HG02970 (cell line): ENCODE results near the gene VDAC1.
"Not testable (repeated sequence)": the region's sequence is repeated elsewhere in the genome, so short reads cannot be mapped to it uniquely, and the experiment has no call there.

Experiments
- ATAC-seq: cut with Tn5 transposase; IDR thresholded peaks from one replicate; pipeline ENCODE4 v1.9.1; 2021; ENCODE audit warnings: mild to moderate bottlenecking, moderate library complexity, moderate number of reproducible peaks; ENCODE audit not compliant: unreplicated experiment, low FRiP score

VDAC1 gene

DNA sequence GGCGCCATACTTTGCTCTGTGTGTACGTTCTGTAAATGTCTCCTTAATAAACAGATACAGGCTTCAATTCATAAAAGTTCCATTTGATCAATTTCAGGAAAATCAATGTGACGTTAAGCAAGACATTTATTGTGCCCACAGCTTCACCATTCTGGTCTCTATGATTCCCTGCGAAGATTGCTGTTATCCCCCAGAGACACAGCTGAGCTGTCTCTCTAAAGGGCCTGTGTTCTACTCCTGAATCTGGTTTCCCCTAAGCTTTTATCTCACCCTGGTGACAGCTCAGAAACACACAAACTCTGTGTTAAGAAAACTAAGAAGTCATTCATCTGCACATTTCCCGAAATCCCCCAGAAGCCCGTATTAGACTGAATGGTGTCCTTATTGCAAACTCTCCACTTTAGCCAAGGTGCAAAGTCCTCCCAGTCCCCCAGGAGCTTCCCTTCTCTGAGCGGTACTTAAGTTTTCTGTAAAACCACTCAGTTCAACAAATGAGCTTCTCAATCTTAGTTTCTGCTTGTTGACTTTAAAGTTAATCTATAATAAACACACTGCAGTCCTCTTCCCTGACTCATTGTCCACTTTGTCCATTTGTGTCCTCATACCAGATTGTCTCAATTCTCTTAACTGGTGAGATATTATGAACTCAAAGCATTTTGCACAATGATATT lies 35.0 kb downstream of the VDAC1 start:
- ATAC-seq = no peak

GRCh38 chr5:133968204-133968980 lies 36.4 kb downstream of the VDAC1 start, which contains the start of gene C5orf15:
Gene C5orf15 (minus strand): TSS chr5:133968625. CDS start chr5:133968584, 41 bp downstream.
- ATAC-seq = peak; percentile 93

- peak; percentile 13 for ATAC-seq
Observed at GRCh38 chr5:133967698-133968203, 37.0 kb downstream of the VDAC1 start.

GRCh38 chr5:133967124-133967523 lies 37.7 kb downstream of the VDAC1 start:
- no peak for ATAC-seq

DNA sequence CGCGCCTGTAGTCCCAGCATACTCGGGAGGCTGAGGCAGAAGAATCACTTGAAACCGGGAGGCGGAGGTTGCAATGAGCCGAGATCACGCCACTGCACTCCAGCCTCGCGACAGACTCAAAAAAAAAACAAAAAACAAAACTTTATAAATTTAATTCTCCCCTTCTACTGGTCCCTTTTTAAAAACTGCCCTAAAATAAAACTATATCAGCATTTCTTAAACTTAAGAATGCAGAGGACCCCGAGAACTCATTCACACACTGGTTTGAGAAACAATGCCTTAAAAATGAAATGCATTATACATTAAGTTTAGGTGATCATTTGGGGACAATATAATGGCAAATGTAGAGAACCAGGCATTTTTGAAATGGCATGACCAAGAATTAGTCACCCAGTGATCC lies 38.7 kb downstream of the VDAC1 start:
- no peak for ATAC-seq

DNA sequence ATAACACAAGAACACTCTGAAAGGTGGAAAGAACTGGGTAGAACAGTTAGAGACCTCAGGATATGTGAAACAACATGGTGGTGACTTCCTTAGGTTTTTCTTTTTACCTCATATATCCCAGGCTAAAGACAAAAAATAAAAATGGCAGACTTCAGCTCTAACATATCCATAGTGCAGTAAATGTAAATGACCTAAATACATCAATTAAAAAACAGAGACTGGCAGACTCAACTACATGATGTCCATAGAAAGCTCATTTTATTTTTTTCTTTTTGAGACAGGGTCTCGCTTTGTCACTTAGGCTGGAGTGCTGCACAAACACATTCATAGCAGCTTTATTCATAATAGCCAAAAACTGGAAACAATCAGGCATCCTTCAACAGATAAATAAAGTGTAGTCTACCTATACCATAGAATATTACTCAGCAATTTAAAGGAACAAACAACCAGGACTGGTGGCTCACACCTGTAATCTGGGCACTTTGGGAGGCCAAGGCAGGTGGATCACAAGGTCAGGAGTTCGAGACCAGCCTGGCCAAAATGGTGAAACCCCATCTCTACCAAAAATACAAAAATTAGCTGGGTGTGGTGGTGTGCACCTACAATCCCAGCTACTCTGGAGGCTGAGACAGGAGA lies 41.2 kb downstream of the VDAC1 start:
- ATAC-seq = no peak

- no peak for ATAC-seq
Observed at GRCh38 chr5:133962801-133963476, 41.8 kb downstream of the VDAC1 start.

- ATAC-seq = no peak
Observed at GRCh38 chr5:133962131-133962530, 42.6 kb downstream of the VDAC1 start.

DNA sequence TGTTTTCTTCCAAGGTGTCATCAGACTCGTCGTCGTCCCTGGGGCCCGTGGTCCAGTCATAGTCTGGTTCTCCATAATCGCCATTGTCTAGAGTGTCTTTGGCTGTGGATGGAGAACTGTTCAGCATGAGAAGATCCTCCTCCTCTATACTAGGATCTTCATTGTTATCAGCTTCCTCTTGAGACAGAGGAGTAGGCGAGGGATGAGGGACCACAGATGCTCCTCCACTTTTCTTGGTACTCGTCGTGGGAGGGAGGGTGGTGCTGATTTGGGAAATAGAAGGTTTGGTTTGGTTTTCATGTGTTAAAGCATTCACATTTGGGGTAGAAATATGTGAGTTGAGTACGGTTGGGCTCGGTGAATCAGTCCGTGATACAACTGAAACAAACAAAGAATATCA lies 45.1 kb downstream of the VDAC1 start:
- ATAC-seq = no peak

DNA sequence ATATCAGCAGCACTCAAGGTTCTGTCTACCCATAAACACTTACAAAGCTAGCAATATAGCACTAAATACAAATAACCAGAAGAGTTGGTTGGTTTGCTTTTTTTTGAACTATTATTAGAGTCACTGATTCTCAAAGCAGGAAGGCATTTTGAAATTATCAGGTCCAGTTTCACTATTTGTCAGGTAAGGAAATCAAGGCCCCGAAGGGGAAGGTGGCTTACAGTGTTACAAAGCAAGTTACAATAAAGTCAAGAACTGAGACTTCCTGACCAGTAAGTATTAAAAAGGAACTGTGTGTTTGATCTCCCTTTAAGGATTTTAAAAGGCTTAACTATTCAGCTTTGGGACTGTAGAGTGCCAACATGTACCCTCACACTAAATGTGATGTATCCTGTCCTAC lies 47.2 kb downstream of the VDAC1 start:
- no peak for ATAC-seq

DNA sequence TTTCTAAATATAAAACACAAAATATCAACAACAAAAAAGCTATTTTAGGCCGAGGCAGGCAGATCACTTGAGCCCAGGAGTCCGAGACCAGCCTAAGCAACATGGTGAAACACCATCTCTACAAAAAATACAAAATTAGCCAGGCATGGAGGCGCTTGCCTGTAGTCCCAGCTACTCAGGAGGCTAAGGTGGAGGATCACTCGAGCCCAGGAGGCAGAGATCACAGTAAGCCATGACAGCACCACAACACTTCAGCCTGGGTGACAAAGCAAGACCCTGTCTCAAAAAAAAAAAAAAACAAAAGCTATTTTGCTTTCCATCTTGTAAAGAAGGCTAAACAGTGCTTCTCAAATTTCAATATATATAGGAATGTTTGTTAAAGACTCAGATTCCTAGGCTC lies 47.7 kb downstream of the VDAC1 start:
- ATAC-seq = no peak

- not testable (repeated sequence) for ATAC-seq
Observed at GRCh38 chr5:133956196-133956595, 48.6 kb downstream of the VDAC1 start.

DNA sequence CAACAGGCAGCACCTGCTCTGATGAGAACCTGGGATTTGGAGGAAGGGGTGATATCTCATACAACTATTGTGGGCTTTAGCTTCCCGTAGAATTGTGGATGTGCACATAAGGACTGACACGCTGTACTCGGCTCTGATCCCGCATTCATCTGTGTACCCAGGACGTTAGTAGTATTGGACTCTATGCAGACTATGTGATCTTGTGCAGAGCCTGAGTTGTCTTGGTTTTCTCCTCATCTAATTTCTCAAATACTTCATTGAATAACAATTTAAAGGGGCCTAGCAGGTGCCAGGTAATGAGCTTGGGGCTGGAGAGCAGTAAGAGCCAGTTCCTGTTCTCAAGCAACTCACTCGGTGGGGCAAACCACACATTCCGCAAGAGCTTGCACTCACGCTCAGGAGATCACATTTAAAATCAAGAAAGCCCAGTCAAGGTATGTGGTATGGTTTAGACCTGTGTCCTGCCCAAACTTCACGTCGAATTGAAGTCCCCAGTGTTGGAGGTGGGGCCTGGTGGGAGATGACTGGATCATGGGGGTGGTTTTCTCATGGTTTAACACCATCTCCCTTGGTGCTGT lies 51.1 kb downstream of the VDAC1 start:
- no peak for ATAC-seq

DNA sequence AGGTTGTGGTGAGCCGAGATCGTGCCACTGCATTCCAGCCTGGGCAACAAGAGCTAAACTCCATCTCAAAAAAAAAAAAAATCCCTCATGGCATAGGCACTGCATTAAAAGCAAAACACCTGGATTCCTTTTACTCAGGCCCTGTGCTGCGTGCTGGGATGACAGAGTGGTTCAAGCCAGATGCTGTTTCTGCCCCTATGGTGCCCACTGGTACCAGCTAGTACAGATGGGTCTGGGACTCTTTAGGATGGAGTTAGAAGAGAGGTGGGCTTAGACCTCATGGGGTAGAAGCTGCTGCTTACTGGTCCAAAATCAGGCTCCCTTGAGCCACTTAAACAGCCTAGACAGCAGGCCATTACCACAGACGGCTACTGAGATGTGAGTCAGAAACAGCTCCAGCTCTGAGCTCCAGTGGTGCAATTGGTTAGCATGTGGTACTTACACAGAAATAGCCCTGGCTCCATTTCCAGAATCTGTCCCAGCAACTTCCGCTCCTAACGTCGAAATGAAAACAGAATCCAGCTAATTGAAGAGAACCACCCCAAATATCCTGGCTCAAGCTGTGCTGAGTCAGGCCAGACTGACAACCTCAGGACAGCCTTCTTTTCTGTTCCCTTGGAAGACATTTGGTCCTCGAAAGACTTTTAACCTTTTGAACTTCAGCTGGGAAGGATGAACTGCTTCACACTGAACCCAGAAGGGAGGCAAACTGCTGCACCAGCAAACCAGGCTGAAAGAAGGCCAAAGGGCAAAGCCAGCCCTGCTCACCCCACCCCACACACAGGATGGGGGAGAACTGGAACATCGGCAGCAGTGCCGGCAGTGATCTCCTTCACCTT lies 51.8 kb downstream of the VDAC1 start:
- ATAC-seq = no peak

GRCh38 chr5:133950821-133951612 lies 53.8 kb downstream of the VDAC1 start:
- ATAC-seq = no peak

GRCh38 chr5:133948721-133949120 lies 56.1 kb downstream of the VDAC1 start:
- no peak for ATAC-seq

GRCh38 chr5:133947431-133947841 lies 57.3 kb downstream of the VDAC1 start:
- no peak for ATAC-seq

DNA sequence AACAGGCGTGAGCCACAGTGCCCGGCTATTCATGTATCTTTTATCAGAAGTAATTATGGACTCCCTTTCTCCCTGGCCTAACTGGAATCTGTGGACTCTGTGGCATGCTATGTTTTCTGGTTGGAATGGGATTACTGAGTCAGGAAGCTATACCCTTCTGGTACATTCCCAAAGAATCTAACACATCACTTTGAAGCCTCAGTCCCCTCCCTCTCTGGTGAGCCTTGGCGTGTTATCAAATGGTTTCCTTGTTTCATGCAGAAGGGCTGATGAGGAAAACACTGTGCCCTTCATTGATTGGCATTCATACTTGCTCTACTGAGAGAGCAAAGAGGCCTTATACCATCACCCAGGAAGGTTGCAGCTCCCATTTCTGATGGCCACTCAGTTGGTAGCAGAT lies 59.2 kb downstream of the VDAC1 start:
- ATAC-seq = no peak
